Epithelial cell of prostate (primary cell): ENCODE results near the gene GAREM2.
"Not testable (repeated sequence)": the region's sequence is repeated elsewhere in the genome, so short reads cannot be mapped to it uniquely, and the experiment has no call there.

Source experiments
- DNase-seq: peaks from one replicate; pipeline ENCODE4 v3.0.0-alpha.2; 2011; ENCODE audit warnings: low read depth, low spot score
- H3K27ac ChIP-seq: fragments of 450-650 bp; 2 replicates; pipeline ENCODE4 v1.5.1; 2017; ENCODE audit warnings: mild to moderate bottlenecking

Gene GAREM2

GRCh38 chr2:26172871-26173775 is at the start of gene GAREM2:
Gene GAREM2, plus strand, starts transcription at chr2:26173088. Its CDS starts 133 bp downstream, at chr2:26173221.
- no peak within 1 kb of the TSS for H3K27ac ChIP-seq
- no peak for DNase-seq

- H3K27ac ChIP-seq: no peak overlapping the region
- DNase-seq: no peak
Measured at GRCh38 chr2:26123426-26123825, 49.5 kb upstream of the GAREM2 start.

DNA sequence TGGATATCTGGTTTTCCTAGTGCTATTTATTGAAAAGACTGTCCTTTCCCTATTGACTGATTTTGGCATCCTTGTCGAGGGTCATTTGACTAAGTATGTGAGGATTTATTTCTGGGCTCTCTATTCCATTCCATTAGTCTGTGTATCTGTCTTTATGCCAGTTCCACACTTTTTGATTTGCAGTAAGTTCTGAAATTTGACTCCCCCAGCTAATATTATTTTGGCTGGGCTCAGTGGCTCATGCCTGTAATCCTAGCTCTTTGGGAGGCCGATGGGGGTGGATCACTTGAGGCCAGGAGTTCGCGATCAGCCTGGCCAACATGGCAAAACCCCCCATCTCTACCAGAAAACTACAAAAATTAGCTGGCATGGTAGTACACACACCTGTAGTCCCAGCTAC is 46.8 kb upstream of the GAREM2 start:
- no peak for DNase-seq
- H3K27ac ChIP-seq: no peak overlapping the region

DNA sequence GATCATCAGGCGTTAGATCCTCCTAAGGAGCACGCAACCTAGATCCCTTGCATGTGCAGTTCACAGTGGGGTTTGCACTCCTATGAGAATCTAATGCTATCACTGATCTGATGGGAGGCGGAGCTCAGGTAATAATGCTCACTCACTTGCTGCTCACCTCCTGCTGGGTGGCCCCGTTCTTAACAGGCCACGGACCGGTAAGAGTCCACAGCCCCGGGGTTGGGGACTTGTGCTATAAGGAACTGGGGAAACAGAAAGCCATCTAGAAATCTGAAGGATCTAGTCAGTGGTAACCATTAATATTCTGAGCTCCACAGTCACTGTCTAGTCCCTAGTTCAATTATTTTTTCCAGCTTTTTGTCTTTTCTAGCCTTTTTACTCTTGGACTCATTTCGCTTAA is 44.7 kb upstream of the GAREM2 start:
- H3K27ac ChIP-seq: no peak overlapping the region
- DNase-seq: no peak

- no peak for DNase-seq
- H3K27ac ChIP-seq: no peak overlapping the region
Measured at GRCh38 chr2:26130763-26131162, 42.1 kb upstream of the GAREM2 start.

DNA sequence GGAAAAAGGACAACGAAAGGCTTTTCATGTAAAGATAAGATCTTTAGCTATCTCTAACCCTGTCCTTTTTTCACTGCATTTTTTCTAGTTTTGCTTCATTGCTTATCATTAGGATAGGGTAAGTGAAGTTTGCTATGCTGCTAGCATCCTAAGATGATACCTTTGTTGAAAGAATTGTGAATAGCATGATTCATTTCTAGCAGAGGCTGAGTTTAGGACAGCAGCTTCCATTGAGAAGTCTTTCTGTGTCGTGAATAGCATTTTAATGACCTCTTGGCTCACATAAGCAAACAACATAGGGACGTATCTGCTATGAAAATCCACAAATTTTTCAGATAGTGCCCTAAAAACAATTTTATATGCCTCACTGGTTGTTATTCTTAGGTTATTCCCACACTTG is 36.4 kb upstream of the GAREM2 start:
- no peak for DNase-seq
- H3K27ac ChIP-seq: no peak overlapping the region

DNA sequence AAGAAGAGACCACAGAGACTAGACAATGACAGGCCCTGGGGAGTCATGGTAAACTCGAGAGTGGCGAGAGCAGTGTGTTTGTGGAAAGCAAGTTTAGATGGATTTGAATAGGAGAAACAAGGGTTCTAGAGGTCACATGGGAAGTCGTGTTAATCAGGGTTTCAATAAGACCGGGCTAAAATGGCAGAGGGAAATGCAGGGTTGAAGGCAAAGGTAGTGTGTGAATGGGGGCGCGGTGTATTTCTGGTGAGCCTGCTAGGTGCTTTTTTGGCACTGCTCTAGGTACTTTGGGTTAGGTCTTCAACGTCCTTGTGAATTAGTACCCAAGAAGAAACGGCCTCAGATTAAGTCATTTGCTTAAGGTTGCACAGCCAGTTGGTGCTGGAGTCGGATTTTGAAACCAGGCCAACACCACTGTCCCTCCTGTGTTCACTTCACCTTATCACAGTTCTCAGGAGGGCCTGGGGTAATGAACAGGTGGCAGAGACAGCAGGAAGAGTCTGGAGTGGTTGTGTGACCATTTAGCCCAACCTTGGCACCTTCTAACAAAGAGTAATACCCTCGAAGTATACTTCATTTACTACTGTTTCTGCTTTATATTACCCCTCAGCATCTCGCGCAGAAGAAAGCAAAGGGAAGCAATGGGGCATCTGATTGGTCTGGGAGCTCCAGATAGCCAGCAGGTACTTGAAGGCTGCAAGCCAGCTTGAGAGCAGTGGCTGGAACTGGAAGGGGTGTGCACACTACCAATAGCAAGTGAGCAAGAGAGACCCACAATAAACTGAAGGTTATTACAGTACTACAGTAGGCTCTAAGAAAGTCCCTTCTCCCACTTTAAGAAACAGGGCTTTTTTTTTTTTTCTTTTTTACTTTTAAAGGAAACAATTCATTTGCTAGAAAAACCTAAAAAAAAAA is 33.4 kb upstream of the GAREM2 start:
- no peak overlapping the region for H3K27ac ChIP-seq
- no peak for DNase-seq

- no peak overlapping the region for H3K27ac ChIP-seq
- no peak for DNase-seq
Measured at GRCh38 chr2:26141145-26141769, 31.6 kb upstream of the GAREM2 start.

GRCh38 chr2:26144031-26144430 is 28.9 kb upstream of the GAREM2 start:
- no peak overlapping the region for H3K27ac ChIP-seq
- DNase-seq: no peak

- no peak overlapping the region for H3K27ac ChIP-seq
- DNase-seq: no peak
Measured at GRCh38 chr2:26144953-26145680, 27.8 kb upstream of the GAREM2 start.

GRCh38 chr2:26148501-26148900 is 24.4 kb upstream of the GAREM2 start:
- no peak for DNase-seq
- no peak overlapping the region for H3K27ac ChIP-seq

GRCh38 chr2:26150243-26150642 is 22.6 kb upstream of the GAREM2 start:
- no peak for DNase-seq
- H3K27ac ChIP-seq: no peak overlapping the region

GRCh38 chr2:26157580-26157979 is 15.3 kb upstream of the GAREM2 start:
- H3K27ac ChIP-seq: no peak overlapping the region
- no peak for DNase-seq

DNA sequence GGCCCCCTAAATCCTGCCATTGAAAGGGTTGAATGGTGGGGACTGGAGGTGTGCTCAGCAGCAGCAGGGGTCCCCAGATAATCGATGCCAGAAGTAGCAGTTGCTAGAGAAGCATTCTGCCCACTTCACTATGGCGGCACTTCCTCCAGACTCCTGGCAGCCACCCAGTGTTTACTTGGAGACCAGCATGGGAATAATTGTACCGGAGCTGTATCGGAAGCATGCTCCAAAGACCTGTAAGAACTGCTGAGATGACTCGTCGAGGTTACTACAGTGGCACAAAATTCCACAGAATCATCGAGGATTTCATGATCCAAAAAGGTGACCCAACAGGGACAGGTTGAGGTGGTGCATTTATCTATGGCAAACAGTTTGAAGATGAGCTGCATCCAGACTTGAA is 11.0 kb upstream of the GAREM2 start:
- H3K27ac ChIP-seq: no peak overlapping the region
- DNase-seq: no peak

DNA sequence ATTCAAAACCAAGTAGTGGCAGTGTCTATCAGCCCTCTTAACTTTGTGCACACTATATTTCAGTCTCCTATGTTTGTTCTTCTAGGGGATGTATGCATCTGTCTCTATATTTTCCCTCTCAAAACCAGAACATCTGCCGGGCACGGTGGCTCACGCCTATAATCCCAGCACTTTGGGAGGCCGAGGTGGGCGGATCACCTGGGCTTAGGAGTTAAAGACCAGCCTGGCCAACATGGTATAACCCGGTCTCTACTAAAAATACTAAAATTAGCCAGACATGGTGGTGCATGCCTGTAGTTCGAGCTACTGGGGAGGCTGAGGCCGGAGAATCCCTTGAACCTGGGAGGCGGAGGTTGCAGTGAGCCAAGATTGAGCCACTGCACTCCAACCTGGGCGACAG is 9.9 kb upstream of the GAREM2 start:
- no peak for DNase-seq

GRCh38 chr2:26164231-26164630 is 8.7 kb upstream of the GAREM2 start:
- DNase-seq: no peak
- no peak overlapping the region for H3K27ac ChIP-seq

More for the DNA sequence above, 9.9 kb upstream of the GAREM2 start:
- H3K27ac ChIP-seq: no peak overlapping the region

DNA sequence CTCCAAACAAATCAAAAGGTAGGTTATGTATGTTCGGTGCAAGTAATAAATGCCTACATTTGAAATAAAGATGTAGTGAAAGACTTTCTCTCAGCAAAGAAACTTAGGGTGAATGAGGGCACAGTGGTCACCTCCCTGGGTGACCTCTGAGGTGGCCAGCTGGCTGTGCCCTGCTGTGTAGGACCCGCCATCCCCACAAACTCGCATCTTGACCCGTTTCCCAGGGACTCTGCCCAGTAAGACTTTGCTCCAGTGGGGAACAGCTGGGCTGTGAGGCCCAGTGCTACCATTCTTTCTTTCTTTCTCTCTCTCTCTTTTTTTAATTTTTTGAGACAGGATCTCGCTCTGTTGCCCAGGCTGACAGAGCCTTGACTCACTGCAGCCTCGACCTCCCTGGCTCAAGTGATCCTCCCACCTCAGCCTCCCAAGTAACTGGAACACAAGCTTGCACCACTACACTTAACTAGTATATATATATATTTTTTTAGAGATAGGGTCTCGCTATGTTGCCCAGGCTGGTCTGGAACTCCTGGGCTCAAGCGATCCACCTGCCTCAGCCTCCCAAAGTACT is 8.2 kb upstream of the GAREM2 start:
- DNase-seq: no peak
- H3K27ac ChIP-seq: no peak overlapping the region

- DNase-seq: no peak
- no peak overlapping the region for H3K27ac ChIP-seq
Measured at GRCh38 chr2:26165403-26165802, 7.5 kb upstream of the GAREM2 start.

GRCh38 chr2:26166541-26166940 is 6.3 kb upstream of the GAREM2 start:
- not testable (repeated sequence) for H3K27ac ChIP-seq, DNase-seq

- no peak for DNase-seq
- no peak overlapping the region for H3K27ac ChIP-seq
Measured at GRCh38 chr2:26168785-26169184, 4.1 kb upstream of the GAREM2 start.
